HK-2 (cell line): ENCODE measurements around the gene CGB5.

Experiments
- DNase-seq: peaks from one replicate; pipeline ENCODE4 v3.0.0-alpha.2; 2018; ENCODE audit not compliant: unreplicated experiment

Gene CGB5

DNA sequence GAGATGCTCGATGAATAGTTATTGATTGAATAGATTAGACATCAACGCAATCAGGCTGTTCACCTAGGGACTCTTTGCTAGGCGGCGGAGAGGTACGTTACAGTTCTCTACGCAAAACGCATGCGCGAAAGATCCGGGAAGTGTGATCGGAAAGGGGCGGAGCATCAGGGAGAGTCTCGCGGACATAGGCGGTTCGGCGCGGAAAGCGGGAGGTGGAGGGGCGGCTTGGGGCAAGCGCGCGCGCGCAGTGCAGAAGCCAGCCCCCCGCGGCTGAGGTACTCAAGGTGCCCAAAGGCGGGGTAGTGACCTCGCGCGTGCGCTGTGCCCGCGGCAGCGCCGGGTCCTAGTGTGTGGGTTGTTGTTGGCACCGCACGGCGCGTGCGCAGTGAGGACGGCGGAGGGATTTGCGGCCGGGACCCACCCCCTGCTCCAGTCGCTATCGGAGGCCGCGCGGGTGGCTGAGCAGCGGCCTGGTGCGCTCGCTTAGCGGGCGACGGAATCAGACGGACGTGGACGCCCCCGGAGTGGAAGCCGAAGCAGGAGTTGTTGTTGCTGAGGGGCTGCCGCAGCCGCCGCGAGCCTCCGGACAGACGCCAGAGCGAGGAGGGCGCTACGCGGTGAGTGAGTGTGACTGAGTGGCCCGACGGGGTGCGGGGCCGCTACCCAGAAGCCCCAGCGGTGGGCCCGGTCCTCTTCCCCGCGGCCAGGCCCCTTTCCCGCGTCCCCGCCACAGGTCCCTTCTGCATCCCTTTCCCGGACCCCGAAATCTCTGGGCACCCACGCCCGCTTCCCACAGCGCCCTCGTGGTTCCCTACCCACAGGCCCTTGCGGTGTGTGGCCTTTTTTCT lies 41.6 kb downstream of the CGB5 start, which contains the start of gene SNRNP70:
TSS of gene SNRNP70 (plus strand) at position 432 of the 848 bp plus-strand sequence. CDS start 964 bp downstream, outside the sequence.
- DNase-seq, result peak; percentile 100

DNA sequence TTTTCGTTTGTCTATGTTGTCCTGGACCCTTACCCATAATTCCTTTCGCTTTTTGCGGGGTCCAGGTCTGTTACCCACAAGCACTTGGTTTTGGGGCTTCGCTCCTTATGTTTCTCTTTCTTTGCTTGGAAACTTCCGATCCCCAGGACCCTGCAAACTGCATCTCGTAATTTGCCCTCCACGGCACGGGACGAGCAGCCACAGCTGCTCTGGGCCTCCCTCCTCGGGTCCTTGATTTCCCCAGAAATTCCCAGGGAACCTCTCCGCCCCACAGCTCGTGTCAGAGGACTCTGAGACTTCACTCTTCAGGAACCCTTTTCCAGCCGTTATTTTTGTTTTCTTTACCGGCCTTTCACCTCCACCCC lies 42.2 kb downstream of the CGB5 start:
- no peak for DNase-seq

DNA sequence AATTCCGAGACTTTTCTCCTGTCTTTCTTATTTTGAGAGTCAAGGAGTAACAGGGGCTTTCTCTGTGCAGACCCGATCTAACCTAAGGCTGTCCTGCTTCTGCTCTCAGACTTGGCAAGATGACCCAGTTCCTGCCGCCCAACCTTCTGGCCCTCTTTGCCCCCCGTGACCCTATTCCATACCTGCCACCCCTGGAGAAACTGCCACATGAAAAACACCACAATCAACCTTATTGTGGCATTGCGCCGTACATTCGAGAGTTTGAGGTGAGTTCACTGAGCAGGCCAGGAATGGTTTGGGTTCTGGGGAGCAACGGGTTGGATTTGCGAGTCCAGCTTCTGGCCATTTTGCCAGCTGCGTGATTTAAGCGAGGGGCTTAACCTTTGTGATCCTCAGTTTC lies 42.6 kb downstream of the CGB5 start:
- no peak for DNase-seq

DNA sequence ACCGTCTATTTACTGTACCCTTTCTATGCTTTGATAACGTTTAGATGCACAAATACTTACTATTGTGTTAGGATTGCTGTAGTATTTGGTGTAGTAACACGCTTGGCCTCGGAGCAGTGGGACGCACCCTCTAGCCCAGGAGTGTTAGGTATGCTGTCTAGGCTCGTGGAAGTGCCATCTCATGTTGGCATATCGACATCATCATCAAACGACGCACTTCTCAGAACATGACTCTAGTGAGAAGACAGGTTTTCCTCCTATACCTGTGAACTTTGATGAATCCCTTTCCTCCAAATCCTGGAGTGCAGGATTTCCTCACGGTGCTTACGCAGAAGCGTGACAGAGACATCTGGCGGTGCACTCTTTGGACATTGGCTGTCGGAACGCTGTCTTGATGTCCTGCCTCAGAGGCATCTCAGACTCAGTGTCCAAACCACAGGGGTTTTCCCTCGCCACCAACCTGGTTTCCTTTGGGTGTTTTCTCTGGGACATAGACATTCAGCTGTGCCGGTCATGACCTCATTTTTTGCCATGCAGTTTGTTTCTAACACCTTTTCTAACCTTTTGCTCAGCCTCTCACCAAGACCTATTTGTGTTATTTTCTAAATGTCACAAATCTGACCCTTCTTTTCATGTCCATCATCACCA lies 47.9 kb downstream of the CGB5 start:
- DNase-seq, result no peak

DNA sequence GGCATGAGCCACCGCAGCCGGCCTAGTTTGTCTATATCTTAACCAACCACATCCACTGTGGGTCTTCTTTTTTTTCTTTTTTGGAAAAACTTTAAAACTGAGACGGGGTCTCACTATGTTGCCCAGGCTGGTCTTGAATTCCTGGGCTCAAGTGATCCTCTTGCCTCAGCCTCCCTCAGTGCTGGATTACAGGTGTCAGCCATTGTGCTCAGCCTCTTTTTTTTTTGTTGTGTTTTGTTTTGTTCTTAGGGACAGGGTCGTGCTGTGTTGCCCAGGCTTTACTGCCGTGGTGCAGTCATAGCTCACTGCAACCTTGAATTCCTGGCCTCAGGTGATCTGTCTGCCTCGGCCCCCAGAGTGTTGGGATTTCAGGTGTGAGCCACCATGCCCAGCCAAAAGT lies 49.0 kb downstream of the CGB5 start:
- no peak for DNase-seq
